Panc1 (cell line): Measurements from ENCODE around the gene CARNS1. TPM values are rescaled to one million over a fixed set of nuclear protein-coding genes. Genes with fewer than 3 reads are reported as not detected.

Source experiments
- ATAC-seq: fragments of 200-7000 bp; cut with Tn5 transposase; 2 replicates; pipeline ENCODE4 v1.9.1; 2020; ENCODE audit warnings: mild to moderate bottlenecking, moderate library complexity
- BruUV-seq: library from RNA; stranded (reverse); fragments of 400-500 nt; replicated peaks from 2 replicates; lab custom pipeline; 2021; lab: Mats Ljungman, UMichigan
- CTCF ChIA-PET: fragments of 300-600 bp; sonication (Branson Sonifier 250); formaldehyde crosslinking; loops from one replicate; lab custom pipeline; 2022; ENCODE audit warnings: antibody characterized with exemption; lab: Charles Lee
- POLR2A ChIA-PET: fragments of 300-600 bp; sonication (Branson Sonifier 250); formaldehyde crosslinking; loops from one replicate; lab custom pipeline; 2022; ENCODE audit warnings: antibody characterized with exemption; lab: Charles Lee
- DNase-seq: peaks from one replicate; pipeline ENCODE4 v3.0.0-alpha.2; 2010; ENCODE audit warnings: low read depth, low spot score
- H3K27ac ChIP-seq: 2 replicates; pipeline ENCODE4 v1.5.1; 2011; ENCODE audit warnings: mild to moderate bottlenecking, low read length, inconsistent platforms
- H3K27me3 ChIP-seq: fragments of 200-500 bp; sonication (Bioruptor generic); 2 replicates; pipeline ENCODE4 v1.6.0; 2014; ENCODE audit warnings: low read length, inconsistent platforms; ENCODE audit not compliant: control insufficient read depth, insufficient read depth
- H3K36me3 ChIP-seq: fragments of 200-500 bp; sonication (Bioruptor generic); 2 replicates; pipeline ENCODE4 v1.5.1; 2014; ENCODE audit warnings: inconsistent platforms, mild to moderate bottlenecking, low read length, moderate library complexity; ENCODE audit not compliant: control insufficient read depth, insufficient read depth
- H3K4me1 ChIP-seq: 2 replicates; pipeline ENCODE4 v1.5.1; 2011; ENCODE audit warnings: inconsistent platforms, mild to moderate bottlenecking, low read length, moderate library complexity; ENCODE audit not compliant: control insufficient read depth, insufficient read depth
- H3K4me3 ChIP-seq, 2 experiments: 2 replicates each; pipeline ENCODE4 v1.5.1; 2011 to 2012; ENCODE audit warnings: low read depth in 2 of 2, low read length in 2 of 2, mild to moderate bottlenecking in 2 of 2, inconsistent platforms in 1 of 2, moderate library complexity in 1 of 2
- H3K9me3 ChIP-seq: fragments of 200-500 bp; sonication (Bioruptor generic); 2 replicates; pipeline ENCODE4 v1.5.1; 2014; ENCODE audit warnings: low read depth, mild to moderate bottlenecking, inconsistent platforms, low read length, moderate library complexity; ENCODE audit not compliant: control insufficient read depth, insufficient read depth
- CTCF ChIP-seq: fragments of 450-650 bp; IDR thresholded peaks from 2 replicates; pipeline ENCODE4 v1.5.1; 2017; ENCODE audit warnings: mild to moderate bottlenecking
- POLR2AphosphoS5 ChIP-seq: IDR thresholded peaks from 2 replicates; pipeline ENCODE4 v1.6.1; 2012; ENCODE audit warnings: mild to moderate bottlenecking, low read depth, low read length, moderate library complexity
- REST ChIP-seq, 2 experiments: IDR thresholded peaks; 2 replicates each; pipeline ENCODE4 v1.6.1; 2011 to 2012; ENCODE audit warnings: low read depth in 2 of 2, control low read depth in 1 of 2, low read length in 1 of 2, mild to moderate bottlenecking in 1 of 2, moderate library complexity in 1 of 2; ENCODE audit not compliant: insufficient read depth in 1 of 2
- SIN3A ChIP-seq: IDR thresholded peaks from 2 replicates; pipeline ENCODE4 v1.6.1; 2012; ENCODE audit warnings: low read depth, mild to moderate bottlenecking, low read length, moderate library complexity, borderline replicate concordance; ENCODE audit not compliant: insufficient read depth
- TCF7L2 ChIP-seq: IDR thresholded peaks from 2 replicates; pipeline ENCODE4 v1.6.1; 2011; ENCODE audit warnings: mild to moderate bottlenecking, low read depth, low read length, inconsistent platforms
- in situ Hi-C: cut with HindIII; loops from 2 replicates; pipeline ENCODE4 v1.10.0; 2016; ENCODE audit warnings: low sequenced_read_pairs, low pct_unique_long_range_greater_than_20kb
- intact Hi-C: fragments of 100-400 bp; cut with micrococcal nuclease; formaldehyde crosslinking; loops from one replicate; pipeline ENCODE4 v1.10.0; 2022; ENCODE audit not compliant: unreplicated experiment
- total RNA-seq: library from RNA; stranded (reverse); gene quantifications from one replicate; pipeline ENCODE4 v1.2.1, GENCODE V29; 2021; ENCODE audit not compliant: unreplicated experiment

CARNS1 gene
- total RNA-seq, 1 experiment from 2014 or later = 1.0 TPM

- CTCF ChIA-PET = interaction anchor here (1.5 kb wide), 1 partner anchor 10 kb away, joined by 13 read pairs; no protein-coding TSS in a partner anchor
- Histone ChIP-seq H3K4me3 (no peak overlapping the region), H3K27ac (no peak overlapping the region), H3K9me3 (no peaks in the 10 kb centered on the region), H3K27me3 (no peaks in the 10 kb centered on the region), H3K36me3 (no peaks in the 10 kb centered on the region), H3K4me1 (peaks cover 39% of the 10 kb centered on the region)
- DNase-seq (no peak), ATAC-seq (no peak)
- no TSS peak for BruUV-seq
- TF ChIP-seq REST (IDR thresholded peaks at IDR 0.05; ENCODE audit: insufficient read depth in 1 of 2, low read depth in 2 of 2, low read length in 1 of 2) (no peak), SIN3A (no peak), POLR2AphosphoS5 (no peak), CTCF (no peak), TCF7L2 (no peak)
- intact Hi-C loops = no loop called here
- POLR2A ChIA-PET = no interaction called here
- in situ Hi-C loops = no loop called here
Measured at GRCh38 chr11:67366961-67367760, 48.3 kb upstream of the CARNS1 start.

GRCh38 chr11:67367761-67368227 is 47.7 kb upstream of the CARNS1 start:
- Histone ChIP-seq H3K4me1 (peaks cover 39% of the 10 kb centered on the region), H3K36me3 (no peaks in the 10 kb centered on the region), H3K27ac (no peak overlapping the region), H3K4me3 (no peak overlapping the region), H3K9me3 (no peaks in the 10 kb centered on the region), H3K27me3 (no peaks in the 10 kb centered on the region)
- DNase-seq = no peak
- in situ Hi-C loops = no loop called here
- ChIA-PET POLR2A (no interaction called here), CTCF (interaction anchor here (1.5 to 6.9 kb wide), 2 partner anchors 11 to 13 kb away, joined by 13 to 58 read pairs; no protein-coding TSS in a partner anchor)
- TF ChIP-seq SIN3A = no peak
- no peak for TF ChIP-seq CTCF
- no peak for TF ChIP-seq POLR2AphosphoS5
- no peak for TF ChIP-seq REST (IDR thresholded peaks at IDR 0.05; ENCODE audit: insufficient read depth in 1 of 2, low read depth in 2 of 2, low read length in 1 of 2)
- no peak for TF ChIP-seq TCF7L2
- no TSS peak for BruUV-seq
- no peak for ATAC-seq
- intact Hi-C loops = no loop called here
